H1 (cell line): ENCODE results near the gene PTGIS. TPM values are rescaled to one million over a fixed set of nuclear protein-coding genes. Genes with fewer than 3 reads are reported as not detected.

Experiments
- CTCF ChIA-PET: fragments of 300-600 bp; sonication (Branson Sonifier 250); formaldehyde crosslinking; loops from one replicate; lab custom pipeline; 2021; ENCODE audit not compliant: partially characterized antibody; lab: Charles Lee
- POLR2A ChIA-PET: fragments of 300-600 bp; sonication (Branson Sonifier 250); formaldehyde crosslinking; loops from one replicate; lab custom pipeline; 2021; ENCODE audit warnings: inconsistent platforms; ENCODE audit not compliant: partially characterized antibody; lab: Charles Lee
- DNase-seq, 2 experiments: peaks; one replicate each; pipeline versions ENCODE4 v3.0.0 to v3.0.0-alpha.2; 2010 to 2022; ENCODE audit warnings: low spot score in 2 of 2, low read depth in 1 of 2, mixed read lengths in 1 of 2
- FAIRE-seq: peaks from 2 replicates; lab custom pipeline; 2011; peaks lifted over from hg19 to GRCh38; lab: Jason Lieb, UNC
- H2AFZ ChIP-seq: 2 replicates; pipeline ENCODE4 v1.8.1; 2012; ENCODE audit warnings: low read length, inconsistent platforms
- H2AK5ac ChIP-seq: 2 replicates; pipeline ENCODE4 v1.6.1; 2013; ENCODE audit warnings: low read depth, low read length
- H2BK120ac ChIP-seq: replicated peaks from 2 replicates; pipeline ENCODE3; 2013; ENCODE audit warnings: low read depth, low read length, inconsistent platforms
- H2BK12ac ChIP-seq: 2 replicates; pipeline ENCODE4 v1.6.1; 2013; ENCODE audit warnings: low read depth, low read length
- H2BK15ac ChIP-seq: 2 replicates; pipeline ENCODE4 v1.6.1; 2013; ENCODE audit warnings: low read length
- H2BK20ac ChIP-seq: 2 replicates; pipeline ENCODE4 v1.6.1; 2013; ENCODE audit warnings: low read length
- H2BK5ac ChIP-seq: 2 replicates; pipeline ENCODE4 v1.6.1; 2013; ENCODE audit warnings: low read depth, low read length
- H3K14ac ChIP-seq: 2 replicates; pipeline ENCODE4 v1.6.1; 2013; ENCODE audit warnings: inconsistent platforms; ENCODE audit not compliant: insufficient read length
- H3K18ac ChIP-seq: 2 replicates; pipeline ENCODE4 v1.6.1; 2013; ENCODE audit warnings: low read length; ENCODE audit errors: extremely low read depth
- H3K23ac ChIP-seq: 2 replicates; pipeline ENCODE4 v1.6.1; 2013; ENCODE audit warnings: inconsistent platforms; ENCODE audit not compliant: insufficient read length
- H3K23me2 ChIP-seq: 2 replicates; pipeline ENCODE4 v1.6.1; 2013; ENCODE audit warnings: low read depth, low read length
- H3K27ac ChIP-seq: 2 replicates; pipeline ENCODE4 v1.6.1; 2011; ENCODE audit warnings: low read depth, low read length, inconsistent platforms
- H3K27me3 ChIP-seq, 4 experiments: replicated peaks in 1 of 4; 1 replicate in 1 of 4; 2 replicates in 3 of 4; pipeline versions ENCODE4 v1.6.1 to v1.8.1; 2011 to 2013; ENCODE audit warnings: low read length in 3 of 4, mild to moderate bottlenecking in 3 of 4, inconsistent platforms in 2 of 4, mixed read lengths in 2 of 4, moderate library complexity in 1 of 4; ENCODE audit not compliant: control insufficient read depth in 3 of 4, insufficient read depth in 3 of 4; ENCODE audit errors: extremely low read depth in 1 of 4
- H3K36me3 ChIP-seq, 4 experiments: 2 replicates each; pipeline versions ENCODE4 v1.6.1 to v1.8.1; 2011 to 2013; ENCODE audit warnings: mild to moderate bottlenecking in 4 of 4, low read length in 3 of 4, moderate library complexity in 2 of 4, control low read depth in 1 of 4, inconsistent platforms in 1 of 4; ENCODE audit not compliant: insufficient read depth in 4 of 4, control insufficient read depth in 2 of 4
- H3K4ac ChIP-seq: replicated peaks from 2 replicates; pipeline ENCODE3; 2013; ENCODE audit warnings: low read length, low read depth, mixed read lengths, inconsistent platforms; ENCODE audit not compliant: insufficient read length
- H3K4me1 ChIP-seq, 4 experiments: replicated peaks in 1 of 4; 1 replicate in 1 of 4; 2 replicates in 3 of 4; pipeline versions ENCODE4 v1.6.1 to v1.8.1; 2011 to 2013; ENCODE audit warnings: low read length in 3 of 4, inconsistent platforms in 2 of 4, mixed read lengths in 1 of 4; ENCODE audit not compliant: insufficient read depth in 4 of 4, control insufficient read depth in 3 of 4
- H3K4me2 ChIP-seq, 2 experiments: 2 replicates each; pipeline versions ENCODE4 v1.6.1 to v1.8.1; 2011 to 2013; ENCODE audit warnings: low read depth in 2 of 2, low read length in 2 of 2, control low read depth in 1 of 2, inconsistent platforms in 1 of 2, mild to moderate bottlenecking in 1 of 2; ENCODE audit not compliant: insufficient read depth in 1 of 2
- H3K4me3 ChIP-seq, 4 experiments: fragments of 200-600, 300-600 bp in 1 of 4; sonication (generic), shearing (Covaris generic), sonication (Bioruptor Twin) in 1 of 4; 2 replicates each; pipeline versions ENCODE4 v1.5.1 to v1.8.1; 2011 to 2016; ENCODE audit warnings: low read length in 4 of 4, low read depth in 3 of 4, control low read depth in 2 of 4, inconsistent platforms in 2 of 4, mild to moderate bottlenecking in 2 of 4, mixed read lengths in 1 of 4, moderate library complexity in 1 of 4; ENCODE audit not compliant: insufficient read depth in 2 of 4; ENCODE audit errors: extremely low read depth in 1 of 4
- H3K56ac ChIP-seq: replicated peaks from 2 replicates; pipeline ENCODE3; 2013; ENCODE audit warnings: low read depth, mild to moderate bottlenecking, mixed read lengths, low read length, inconsistent platforms; ENCODE audit not compliant: insufficient read length
- H3K79me1 ChIP-seq: 2 replicates; pipeline ENCODE4 v1.6.1; 2013; ENCODE audit warnings: low read depth, low read length, control low read depth
- H3K79me2 ChIP-seq, 2 experiments: 2 replicates each; pipeline versions ENCODE4 v1.6.1 to v1.8.1; 2012 to 2013; ENCODE audit warnings: low read length in 2 of 2, mild to moderate bottlenecking in 2 of 2, inconsistent platforms in 1 of 2; ENCODE audit not compliant: insufficient read depth in 2 of 2, control insufficient read depth in 1 of 2
- H3K9ac ChIP-seq, 4 experiments: replicated peaks in 1 of 4; 1 replicate in 1 of 4; 2 replicates in 3 of 4; pipeline versions ENCODE4 v1.6.1 to v1.8.1; 2011 to 2013; ENCODE audit warnings: low read depth in 3 of 4, low read length in 3 of 4, control low read depth in 2 of 4, mild to moderate bottlenecking in 2 of 4, moderate library complexity in 2 of 4, inconsistent platforms in 1 of 4; ENCODE audit errors: extremely low read depth in 1 of 4
- H3K9me3 ChIP-seq, 2 experiments: 2 replicates each; pipeline versions ENCODE4 v1.6.1 to v1.8.1; 2012 to 2013; ENCODE audit warnings: mild to moderate bottlenecking in 2 of 2, moderate library complexity in 2 of 2, control low read depth in 1 of 2, inconsistent platforms in 1 of 2, low read depth in 1 of 2, low read length in 1 of 2, mixed read lengths in 1 of 2; ENCODE audit not compliant: insufficient read depth in 2 of 2
- H4K20me1 ChIP-seq, 2 experiments: replicated peaks in 1 of 2; 2 replicates each; pipeline versions ENCODE3 to v1.8.1; 2011 to 2013; ENCODE audit warnings: inconsistent platforms in 2 of 2, low read length in 2 of 2, mild to moderate bottlenecking in 1 of 2; ENCODE audit not compliant: insufficient read depth in 2 of 2, control insufficient read depth in 1 of 2
- H4K5ac ChIP-seq: 2 replicates; pipeline ENCODE4 v1.6.1; 2013; ENCODE audit warnings: low read length, low read depth, mixed read lengths, inconsistent platforms; ENCODE audit not compliant: insufficient read length
- H4K8ac ChIP-seq: 2 replicates; pipeline ENCODE4 v1.8.0; 2013; ENCODE audit warnings: mild to moderate bottlenecking, moderate library complexity, low read length, inconsistent platforms; ENCODE audit not compliant: insufficient read depth; ENCODE audit errors: extremely low read depth
- H4K91ac ChIP-seq: replicated peaks from 2 replicates; pipeline ENCODE3; 2013; ENCODE audit warnings: low read length, mixed read lengths, inconsistent platforms; ENCODE audit not compliant: insufficient read length
- BRCA1 ChIP-seq: IDR thresholded peaks from 2 replicates; pipeline ENCODE4 v1.6.1; 2012; ENCODE audit warnings: low read depth, low read length, improper control_type of control experiment
- CBX5 ChIP-seq: fragments of 300-800, 300-1000 bp; sonication (generic); IDR thresholded peaks from 2 replicates; pipeline ENCODE4 v1.7.1; 2016; ENCODE audit warnings: antibody characterized with exemption, low read length, low read depth
- CREB1 ChIP-seq: IDR thresholded peaks from 2 replicates; pipeline ENCODE4 v1.6.1; 2012; ENCODE audit warnings: inconsistent platforms
- CTBP2 ChIP-seq: IDR thresholded peaks from 2 replicates; pipeline ENCODE4 v1.7.0; 2011; ENCODE audit warnings: borderline replicate concordance, mild to moderate bottlenecking, moderate library complexity, mixed read lengths, low read length; ENCODE audit not compliant: insufficient read depth, insufficient read length
- EP300 ChIP-seq, 2 experiments: IDR thresholded peaks; 1 replicate in 1 of 2; 2 replicates in 1 of 2; pipeline ENCODE4 v1.6.1; 2011 to 2012; ENCODE audit warnings: low read depth in 2 of 2, low read length in 2 of 2, mild to moderate bottlenecking in 2 of 2, borderline replicate concordance in 1 of 2, inconsistent platforms in 1 of 2, moderate library complexity in 1 of 2
- FOSL1 ChIP-seq: IDR thresholded peaks from 2 replicates; pipeline ENCODE4 v1.6.1; 2011; ENCODE audit warnings: mild to moderate bottlenecking, low read depth, low read length, moderate library complexity; ENCODE audit not compliant: insufficient read depth
- POLR2A ChIP-seq, 2 experiments: IDR thresholded peaks; 1 replicate in 1 of 2; 2 replicates in 1 of 2; pipeline ENCODE4 v1.6.1; 2011; ENCODE audit warnings: low read depth in 2 of 2, low read length in 2 of 2, mild to moderate bottlenecking in 2 of 2; ENCODE audit errors: control extremely low read depth in 1 of 2
- POLR2AphosphoS5 ChIP-seq: IDR thresholded peaks from 2 replicates; pipeline ENCODE4 v1.6.1; 2011; ENCODE audit warnings: low read depth, low read length
- RNF2 ChIP-seq: fragments of 200-900, 300-1000 bp; sonication (generic); IDR thresholded peaks from 2 replicates; pipeline ENCODE4 v1.7.1; 2016; ENCODE audit warnings: borderline replicate concordance, low read depth, mild to moderate bottlenecking, antibody characterized with exemption, low read length; ENCODE audit not compliant: poor library complexity, severe bottlenecking; ENCODE audit errors: missing control alignments
- WGBS, 2 experiments: shearing (Covaris generic) in 1 of 2; methylation state at CpG; one replicate each; pipeline versions ENCODE4 v1.1.6 to v1.1.7; 2013 to 2015; ENCODE audit warnings: low lambda C conversion rate in 2 of 2, mixed read lengths in 2 of 2, inconsistent platforms in 1 of 2, low coverage in 1 of 2, missing lambda C conversion rate in 1 of 2; ENCODE audit not compliant: insufficient replicate concordance in 2 of 2, insufficient coverage in 1 of 2, insufficient read length in 1 of 2; ENCODE audit errors: extremely low coverage in 1 of 2, missing lambda C conversion rate in 1 of 2; 5-methylcytosine and 5-hydroxymethylcytosine counted together
- polyA plus RNA-seq, 7 experiments: library from polyadenylated mRNA; depleted of rRNA in 3 of 7; stranded (reverse) in 5 of 7; unstranded in 2 of 7; fragments of >200 nt in 5 of 7; fragments of 200-250 nt in 2 of 7; gene quantifications; 1 replicate in 5 of 7; 2 replicates in 1 of 7; 4 replicates in 1 of 7; pipeline versions ENCODE4 v1.2.1 to v1.2.3, GENCODE V29; 2011 to 2013; ENCODE audit warnings: missing spikeins in 2 of 7, mixed read lengths in 2 of 7
- total RNA-seq: library from RNA; stranded (reverse); fragmentation: NEBNext Ultra II Directional; extraction: Animal tissue kit (Norgen Biotek cat#: 25700); gene quantifications from 2 replicates; pipeline ENCODE4 v1.2.1, GENCODE V29; 2021
- TF ChIP-seq, protein P1 (sequence below): IDR thresholded peaks from 2 replicates; pipeline ENCODE4 v1.6.1; 2012; ENCODE audit warnings: inconsistent platforms
- TF ChIP-seq, protein P2 (sequence below): IDR thresholded peaks from 2 replicates; pipeline ENCODE4 v1.6.1; 2011; ENCODE audit warnings: low read depth, mild to moderate bottlenecking, low read length; ENCODE audit not compliant: insufficient read depth

The PTGIS gene
- total and polyA plus RNA-seq, 2 of the 8 experiments (the other 6 are each of a cell fraction or from before 2014, with no cell fraction given), result 29.9 to 35.5 TPM

GRCh38 chr20:49585585-49586245 lies 17.8 kb upstream of the PTGIS start:
- FAIRE-seq (no peak), DNase-seq (no peak)
- no peak overlapping the region for H3K4me3 ChIP-seq
- H3K79me2 ChIP-seq, result no peaks in the 10 kb centered on the region
- H3K79me1 ChIP-seq, result no peaks in the 10 kb centered on the region
- no peak overlapping the region for H2BK12ac ChIP-seq
- no peak overlapping the region for H3K4me2 ChIP-seq
- H2BK15ac ChIP-seq, result no peak overlapping the region
- no peak overlapping the region for H4K91ac ChIP-seq
- no peaks in the 10 kb centered on the region for H3K23me2 ChIP-seq
- H2BK120ac ChIP-seq, result no peak overlapping the region
- no peak overlapping the region for H3K56ac ChIP-seq
- H3K9ac ChIP-seq, result no peak overlapping the region
- H3K23ac ChIP-seq, result no peak overlapping the region
- POLR2A ChIA-PET, result interaction anchor here (0.8 kb wide), 2 partner anchors 10 to 20 kb away, joined by 3 to 4 read pairs; no protein-coding TSS in a partner anchor
- H3K36me3 ChIP-seq, result no peaks in the 10 kb centered on the region
- H2BK20ac ChIP-seq, result no peak overlapping the region
- H3K4ac ChIP-seq, result no peak overlapping the region
- no peak overlapping the region for H2AFZ ChIP-seq
- 84% methylated on average over 9 of the region's 9 CpGs; no CpG with 5 or more reads in 1 of the 2 experiments for WGBS, 2 experiments
- no peak overlapping the region for H4K5ac ChIP-seq
- no peaks in the 10 kb centered on the region for H3K4me1 ChIP-seq
- peaks cover 3 to 4% of the 10 kb centered on the region in 2 experiments; a peak in 3 of 4 replicates for H3K9me3 ChIP-seq
- H4K8ac ChIP-seq, result no peak overlapping the region
- H3K14ac ChIP-seq, result no peak overlapping the region
- no peak overlapping the region for H3K27ac ChIP-seq
- no peaks in the 10 kb centered on the region for H4K20me1 ChIP-seq
- H3K27me3 ChIP-seq, result no peaks in the 10 kb centered on the region
- CTCF ChIA-PET, result interaction anchor here (0.8 to 11.2 kb wide), 7 partner anchors 13 to 46 kb away, joined by 3 to 88 read pairs (median 6); no protein-coding TSS in a partner anchor
- no peak overlapping the region for H2BK5ac ChIP-seq
- no peak overlapping the region for H3K18ac ChIP-seq
- no peak overlapping the region for H2AK5ac ChIP-seq
- no peak for TF ChIP-seq POLR2AphosphoS5
- TF ChIP-seq BRCA1, result no peak
- TF ChIP-seq EP300 (IDR thresholded peaks at IDR 0.05; ENCODE audit: borderline replicate concordance in 1 of 2, low read depth in 2 of 2, low read length in 2 of 2), result no peak
- TF ChIP-seq, protein P1, sequence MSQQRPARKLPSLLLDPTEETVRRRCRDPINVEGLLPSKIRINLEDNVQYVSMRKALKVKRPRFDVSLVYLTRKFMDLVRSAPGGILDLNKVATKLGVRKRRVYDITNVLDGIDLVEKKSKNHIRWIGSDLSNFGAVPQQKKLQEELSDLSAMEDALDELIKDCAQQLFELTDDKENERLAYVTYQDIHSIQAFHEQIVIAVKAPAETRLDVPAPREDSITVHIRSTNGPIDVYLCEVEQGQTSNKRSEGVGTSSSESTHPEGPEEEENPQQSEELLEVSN, result no peak
- TF ChIP-seq POLR2A (IDR thresholded peaks at IDR 0.05; ENCODE audit: control extremely low read depth in 1 of 2, low read depth in 2 of 2, low read length in 2 of 2), result no peak
- TF ChIP-seq CTBP2, result no peak
- no peak for TF ChIP-seq CBX5
- TF ChIP-seq, protein P2, sequence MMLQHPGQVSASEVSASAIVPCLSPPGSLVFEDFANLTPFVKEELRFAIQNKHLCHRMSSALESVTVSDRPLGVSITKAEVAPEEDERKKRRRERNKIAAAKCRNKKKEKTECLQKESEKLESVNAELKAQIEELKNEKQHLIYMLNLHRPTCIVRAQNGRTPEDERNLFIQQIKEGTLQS, result no peak
- no peak for TF ChIP-seq FOSL1
- no peak for TF ChIP-seq CREB1
- no peak for TF ChIP-seq RNF2
